Adrenal gland (tissue), 5 donors: ENCODE measurements around the gene PRR35.

Experiments
- POLR2A ChIP-seq, 2 donors: fragments of 450-650 bp; IDR thresholded peaks; one replicate each; pipeline ENCODE4 v1.6.1; 2017; ENCODE audit warnings: antibody characterized with exemption in 2 of 2, mild to moderate bottlenecking in 2 of 2, moderate library complexity in 1 of 2
- TF ChIP-seq, protein P1 (sequence below), 6 experiments: fragments of 450-650 bp in 4 of 6; fragments of 200-600 bp in 2 of 6; sonication (generic) in 1 of 6; IDR thresholded peaks; 1 replicate in 5 of 6; 2 replicates in 1 of 6; pipeline versions ENCODE4 v1.5.1 to v1.8.0; 2016 to 2021; ENCODE audit warnings: antibody characterized with exemption in 6 of 6, mild to moderate bottlenecking in 2 of 6, moderate library complexity in 1 of 6
- donor health status: DM: no; HTN: no; CAD: no.

GRCh38 chr16:555528-556473, 4.4 kb upstream of the PRR35 start:
- TF ChIP-seq, protein P1, sequence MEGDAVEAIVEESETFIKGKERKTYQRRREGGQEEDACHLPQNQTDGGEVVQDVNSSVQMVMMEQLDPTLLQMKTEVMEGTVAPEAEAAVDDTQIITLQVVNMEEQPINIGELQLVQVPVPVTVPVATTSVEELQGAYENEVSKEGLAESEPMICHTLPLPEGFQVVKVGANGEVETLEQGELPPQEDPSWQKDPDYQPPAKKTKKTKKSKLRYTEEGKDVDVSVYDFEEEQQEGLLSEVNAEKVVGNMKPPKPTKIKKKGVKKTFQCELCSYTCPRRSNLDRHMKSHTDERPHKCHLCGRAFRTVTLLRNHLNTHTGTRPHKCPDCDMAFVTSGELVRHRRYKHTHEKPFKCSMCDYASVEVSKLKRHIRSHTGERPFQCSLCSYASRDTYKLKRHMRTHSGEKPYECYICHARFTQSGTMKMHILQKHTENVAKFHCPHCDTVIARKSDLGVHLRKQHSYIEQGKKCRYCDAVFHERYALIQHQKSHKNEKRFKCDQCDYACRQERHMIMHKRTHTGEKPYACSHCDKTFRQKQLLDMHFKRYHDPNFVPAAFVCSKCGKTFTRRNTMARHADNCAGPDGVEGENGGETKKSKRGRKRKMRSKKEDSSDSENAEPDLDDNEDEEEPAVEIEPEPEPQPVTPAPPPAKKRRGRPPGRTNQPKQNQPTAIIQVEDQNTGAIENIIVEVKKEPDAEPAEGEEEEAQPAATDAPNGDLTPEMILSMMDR (IDR thresholded peaks at IDR 0.05): no peak
- no peak for TF ChIP-seq POLR2A (IDR thresholded peaks at IDR 0.05)
